Central memory CD8-positive, alpha-beta T cell (primary cell): Measurements from ENCODE around the gene IPP.

Experiments
- ATAC-seq: fragments of 150-1000 bp; cut with Tn5 transposase; replicated peaks from 2 replicates; pipeline ENCODE4 v1.10.0; 2022; ENCODE audit warnings: mild to moderate bottlenecking, moderate FRiP score, moderate number of reproducible peaks; ENCODE audit not compliant: poor library complexity, severe bottlenecking; ENCODE audit errors: extremely low read depth
- DNase-seq, 2 donors: peaks; one replicate each; pipeline ENCODE4 v3.0.0; 2021; ENCODE audit warnings: low spot score in 2 of 2
- H3K27ac Mint-ChIP-seq: one replicate; pipeline ENCODE4 v1.8.0; 2022; ENCODE audit warnings: low read depth, mild to moderate bottlenecking, moderate library complexity, mixed read lengths
- H3K27me3 Mint-ChIP-seq: one replicate; pipeline ENCODE4 v1.8.0; 2022; ENCODE audit warnings: mixed read lengths
- H3K36me3 Mint-ChIP-seq: one replicate; pipeline ENCODE4 v1.8.0; 2022; ENCODE audit warnings: mild to moderate bottlenecking, moderate library complexity, mixed read lengths; ENCODE audit not compliant: insufficient read depth
- H3K4me1 Mint-ChIP-seq: one replicate; pipeline ENCODE4 v1.8.0; 2022; ENCODE audit warnings: mixed read lengths
- H3K4me3 Mint-ChIP-seq: one replicate; pipeline ENCODE4 v1.8.0; 2022; ENCODE audit warnings: mild to moderate bottlenecking, moderate library complexity, mixed read lengths
- H3K9me3 Mint-ChIP-seq: one replicate; pipeline ENCODE4 v1.8.0; 2022; ENCODE audit warnings: mixed read lengths

IPP gene

DNA sequence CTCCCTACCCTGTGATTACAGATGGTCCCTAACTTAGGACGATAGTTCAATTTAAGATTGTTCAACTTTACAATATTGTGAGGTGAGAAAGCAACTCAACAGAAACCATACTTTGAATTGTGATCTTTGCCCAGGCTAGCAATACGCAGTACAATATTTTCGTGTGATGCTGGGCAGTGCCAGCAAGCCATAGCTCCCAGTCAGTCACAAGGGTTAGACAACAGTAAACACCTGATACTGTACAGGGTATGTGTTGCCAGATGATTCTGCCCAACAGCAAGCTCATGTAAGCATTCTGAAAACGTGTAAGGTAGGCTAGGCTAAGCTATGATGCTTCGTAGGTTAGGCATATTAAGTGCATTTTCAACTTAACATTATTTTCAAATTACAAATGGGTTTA, 76.0 kb downstream of the IPP start:
- DNase-seq, result no peak
- no peak overlapping the region for H3K4me3 Mint-ChIP-seq
- peaks cover 18% of the 10 kb centered on the region for H3K36me3 Mint-ChIP-seq
- H3K27ac Mint-ChIP-seq, result no peak overlapping the region
- no peaks in the 10 kb centered on the region for H3K27me3 Mint-ChIP-seq
- ATAC-seq, result no peak
- peaks cover 80% of the 10 kb centered on the region for H3K4me1 Mint-ChIP-seq
- H3K9me3 Mint-ChIP-seq, result no peaks in the 10 kb centered on the region

DNA sequence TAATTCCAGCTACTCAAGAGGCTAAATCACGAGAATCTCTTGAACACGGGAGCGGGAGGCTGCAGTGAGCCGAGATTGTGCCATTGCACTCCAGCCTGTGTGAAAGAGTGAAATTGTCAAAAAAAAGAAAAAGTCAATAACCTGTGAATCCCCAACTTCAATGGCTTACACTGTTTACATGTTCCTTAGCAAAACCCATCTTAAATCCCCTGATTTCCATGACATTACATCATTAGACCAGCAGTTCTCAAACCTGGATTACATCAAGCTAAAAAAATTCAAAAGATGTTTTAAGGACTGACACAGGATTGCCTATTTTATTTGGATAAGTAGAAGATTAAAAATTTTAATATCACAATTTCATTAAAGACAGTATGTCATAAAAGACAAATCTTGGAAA, 76.5 kb downstream of the IPP start:
- H3K27me3 Mint-ChIP-seq, result no peaks in the 10 kb centered on the region
- H3K36me3 Mint-ChIP-seq, result peaks cover 18% of the 10 kb centered on the region
- H3K4me1 Mint-ChIP-seq, result peaks cover 75% of the 10 kb centered on the region
- H3K9me3 Mint-ChIP-seq, result no peaks in the 10 kb centered on the region
- H3K27ac Mint-ChIP-seq, result no peak overlapping the region
- ATAC-seq, result no peak
- H3K4me3 Mint-ChIP-seq, result no peak overlapping the region
- DNase-seq, result no peak

DNA sequence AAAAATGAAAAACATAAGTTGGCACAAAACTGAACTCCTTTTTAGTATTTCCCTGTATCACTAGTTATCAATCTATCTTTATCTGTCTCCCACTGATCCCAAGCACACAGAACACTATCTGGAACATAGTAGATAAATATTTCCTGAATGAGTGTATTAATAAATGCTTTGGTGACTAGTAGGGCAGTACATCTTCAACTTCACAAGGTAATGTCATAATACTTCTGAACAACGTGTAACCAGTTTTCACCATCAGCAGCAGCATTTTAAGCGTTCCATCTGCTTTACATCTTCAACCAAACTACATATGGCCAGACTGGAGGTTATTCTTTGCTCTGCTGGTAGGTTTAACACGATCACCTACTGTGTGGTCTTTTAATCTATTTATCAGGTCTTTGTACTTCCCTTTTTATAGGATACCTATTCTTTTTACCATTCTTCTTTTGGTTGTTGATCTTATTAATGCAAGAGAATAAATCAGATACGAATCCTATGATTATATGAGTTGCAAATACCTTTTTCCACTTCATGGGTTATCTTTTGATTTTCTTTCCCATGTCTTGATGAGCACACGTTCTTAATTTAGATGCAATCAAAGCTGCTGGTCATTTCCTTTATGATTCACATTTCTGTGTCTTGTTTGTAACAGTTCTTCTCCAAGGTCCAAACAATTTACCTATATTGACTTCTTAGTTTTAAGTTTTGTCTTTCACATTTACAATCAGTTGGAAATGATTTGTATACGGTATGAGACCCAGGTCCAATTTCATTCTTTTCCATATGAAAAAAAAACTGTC, 80.4 kb downstream of the IPP start:
- no peaks in the 10 kb centered on the region for H3K9me3 Mint-ChIP-seq
- peaks cover 23% of the 10 kb centered on the region for H3K36me3 Mint-ChIP-seq
- H3K4me3 Mint-ChIP-seq, result no peak overlapping the region
- DNase-seq (no peak), ATAC-seq (no peak)
- H3K27me3 Mint-ChIP-seq, result no peaks in the 10 kb centered on the region
- H3K27ac Mint-ChIP-seq, result peak overlapping the region; percentile 52
- peaks cover 64% of the 10 kb centered on the region for H3K4me1 Mint-ChIP-seq

DNA sequence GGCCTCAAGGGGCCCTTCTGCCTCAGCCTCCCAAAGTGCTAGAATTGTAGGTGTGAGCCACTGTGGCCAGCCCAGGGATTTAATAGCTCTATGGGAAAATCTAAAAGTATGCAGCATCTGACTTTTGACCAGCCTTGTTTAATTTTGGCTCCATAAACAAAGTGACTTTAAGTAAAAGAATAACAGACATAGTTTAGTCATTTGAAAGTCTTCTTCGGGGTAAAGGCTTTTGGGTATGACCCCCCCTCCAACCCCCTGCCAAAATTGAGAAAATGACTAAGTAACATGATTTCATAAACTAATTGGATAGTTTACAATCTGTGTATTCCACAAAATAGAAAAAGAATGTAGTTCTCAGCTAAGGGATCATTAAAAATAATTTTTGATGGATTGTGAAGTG, 81.1 kb downstream of the IPP start:
- Mint-ChIP-seq H3K36me3 (peaks cover 21% of the 10 kb centered on the region), H3K4me1 (peaks cover 59% of the 10 kb centered on the region)
- ATAC-seq, result no peak

DNA sequence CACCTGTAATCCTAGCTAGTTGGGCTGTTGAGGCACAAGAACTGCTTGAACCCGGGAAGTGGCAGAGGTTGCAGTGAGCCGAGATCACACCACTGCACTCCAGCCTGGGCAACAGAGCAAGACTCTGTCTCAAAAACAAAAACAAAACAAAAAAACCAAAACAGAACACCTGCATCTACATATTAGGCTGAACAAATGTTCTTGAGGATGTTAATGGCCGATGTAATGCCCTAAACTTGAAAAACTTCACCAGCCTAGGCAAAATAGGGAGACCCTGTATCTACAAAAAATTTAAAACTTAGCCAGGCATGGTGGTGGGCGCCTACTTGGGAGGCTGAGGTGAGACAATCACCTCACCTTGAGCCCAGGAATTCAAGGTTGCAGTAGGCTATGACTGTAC, 81.9 kb downstream of the IPP start:
- peak overlapping the region; percentile 25 for H3K27ac Mint-ChIP-seq
- peaks cover 55% of the 10 kb centered on the region for H3K4me1 Mint-ChIP-seq
- no peaks in the 10 kb centered on the region for H3K9me3 Mint-ChIP-seq
- H3K4me3 Mint-ChIP-seq, result no peak overlapping the region
- DNase-seq (no peak), ATAC-seq (no peak)
- no peaks in the 10 kb centered on the region for H3K27me3 Mint-ChIP-seq
- H3K36me3 Mint-ChIP-seq, result peaks cover 18% of the 10 kb centered on the region

More for the DNA sequence above, 81.1 kb downstream of the IPP start:
- H3K27me3 Mint-ChIP-seq, result no peaks in the 10 kb centered on the region
- no peaks in the 10 kb centered on the region for H3K9me3 Mint-ChIP-seq
- DNase-seq, result no peak
- no peak overlapping the region for H3K4me3 Mint-ChIP-seq
- H3K27ac Mint-ChIP-seq, result peak overlapping the region; percentile 25

DNA sequence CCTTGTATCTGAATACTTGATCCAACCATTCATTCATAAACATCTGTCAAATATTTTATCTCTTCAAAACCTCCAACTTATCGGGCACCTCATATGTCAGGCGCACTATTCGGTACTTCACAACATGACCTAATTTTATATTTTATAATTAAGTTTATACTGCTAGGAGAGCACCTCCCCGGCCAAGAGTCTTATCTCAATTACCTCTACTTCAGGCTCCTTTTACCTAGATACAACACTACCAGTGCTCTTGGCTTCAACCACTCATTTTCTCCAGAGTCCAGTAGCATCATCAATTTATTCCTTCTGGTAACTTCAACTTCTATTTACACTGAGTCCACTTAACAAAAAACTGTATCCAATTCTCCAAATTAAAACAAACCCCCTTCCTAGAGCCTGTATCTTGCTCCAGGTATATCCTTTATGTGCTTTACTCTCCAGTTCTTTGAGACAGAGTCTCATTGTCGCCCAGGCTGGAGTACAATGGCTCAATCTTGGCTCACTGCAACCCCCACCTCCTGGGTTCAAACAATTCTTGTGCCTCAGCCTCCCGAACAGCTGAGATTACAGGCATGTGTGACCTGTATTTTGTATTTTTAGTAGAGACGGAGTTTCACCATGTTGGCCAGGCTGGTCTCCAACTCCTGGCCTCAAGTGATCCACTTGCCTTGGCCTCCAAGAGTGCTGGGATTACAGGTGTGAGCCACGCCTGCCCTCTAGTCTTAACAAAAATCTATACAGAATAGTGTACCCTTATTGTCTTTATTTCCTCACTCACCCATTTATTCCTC, 82.9 kb downstream of the IPP start:
- Mint-ChIP-seq H3K9me3 (no peaks in the 10 kb centered on the region), H3K4me3 (no peak overlapping the region), H3K27ac (no peak overlapping the region), H3K27me3 (no peaks in the 10 kb centered on the region), H3K4me1 (peaks cover 53% of the 10 kb centered on the region), H3K36me3 (peaks cover 12% of the 10 kb centered on the region)
- ATAC-seq (no peak), DNase-seq (no peak)

DNA sequence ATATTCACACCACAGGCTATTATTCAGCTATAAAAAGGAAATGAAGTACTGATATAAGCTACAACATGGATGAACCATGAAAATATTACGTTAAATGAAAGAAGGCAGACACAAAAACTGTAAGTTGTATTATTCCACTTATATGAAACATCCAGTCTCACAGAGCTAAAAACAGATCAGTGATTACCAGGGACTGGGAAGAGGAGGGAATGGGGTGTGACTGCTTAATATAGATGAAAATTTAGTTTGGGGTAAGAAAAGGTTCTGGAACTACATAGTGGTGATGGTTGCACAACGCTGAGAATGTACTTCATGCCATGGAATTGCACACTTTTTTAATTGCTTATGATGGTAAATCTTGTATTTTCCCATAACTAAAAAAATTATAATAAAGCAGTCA, 83.6 kb downstream of the IPP start:
- H3K4me3 Mint-ChIP-seq, result no peak overlapping the region
- DNase-seq (no peak), ATAC-seq (no peak)
- H3K27me3 Mint-ChIP-seq, result no peaks in the 10 kb centered on the region
- H3K27ac Mint-ChIP-seq, result no peak overlapping the region
- H3K36me3 Mint-ChIP-seq, result peaks cover 13% of the 10 kb centered on the region
- H3K4me1 Mint-ChIP-seq, result peaks cover 55% of the 10 kb centered on the region
- H3K9me3 Mint-ChIP-seq, result no peaks in the 10 kb centered on the region

DNA sequence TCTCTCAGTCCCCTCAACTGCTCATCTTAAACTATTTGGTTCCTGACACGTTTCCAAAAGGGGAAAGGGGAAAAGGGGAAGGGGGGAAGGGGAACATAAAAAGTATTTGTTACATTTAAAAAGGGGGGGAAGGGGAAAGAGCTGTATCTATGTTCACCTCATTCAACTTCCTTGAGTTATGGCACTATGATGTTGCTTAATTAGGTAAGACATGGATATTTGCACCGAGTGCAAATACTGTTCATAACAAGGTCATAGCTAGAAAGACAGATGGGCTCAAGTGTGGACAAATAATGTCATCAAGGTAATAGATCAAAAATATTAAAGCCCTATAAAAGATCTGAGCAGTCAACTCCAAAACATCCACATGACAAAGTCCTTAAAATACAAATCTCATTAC, 90.1 kb downstream of the IPP start:
- Mint-ChIP-seq H3K27me3 (no peaks in the 10 kb centered on the region), H3K4me1 (peaks cover 20% of the 10 kb centered on the region), H3K4me3 (no peak overlapping the region), H3K9me3 (no peaks in the 10 kb centered on the region), H3K36me3 (peaks cover 50% of the 10 kb centered on the region), H3K27ac (no peak overlapping the region)
- DNase-seq, result no peak
- no peak for ATAC-seq

DNA sequence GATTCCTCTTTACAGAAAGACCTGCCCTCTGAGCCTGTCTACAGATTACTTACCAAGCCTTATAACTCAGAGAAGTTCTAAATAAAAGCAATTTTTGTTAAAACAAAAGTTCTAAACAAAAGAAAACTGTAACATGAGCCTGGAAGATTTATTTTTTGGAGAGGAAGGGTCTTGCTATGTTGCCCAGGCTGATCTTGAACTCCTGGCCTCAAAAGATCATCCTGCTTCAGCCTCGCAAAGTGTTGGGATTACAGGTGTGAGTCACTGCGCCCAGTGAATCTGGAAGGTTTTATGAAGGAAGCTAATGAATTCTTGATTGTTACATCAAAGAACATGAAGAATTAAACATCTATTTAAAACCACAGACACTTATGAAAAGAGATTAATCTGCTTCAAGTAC, 91.2 kb downstream of the IPP start:
- ATAC-seq, result no peak
- peaks cover 15% of the 10 kb centered on the region for H3K4me1 Mint-ChIP-seq
- DNase-seq, result no peak
- peaks cover 61% of the 10 kb centered on the region for H3K36me3 Mint-ChIP-seq
- H3K27ac Mint-ChIP-seq, result no peak overlapping the region
- H3K9me3 Mint-ChIP-seq, result no peaks in the 10 kb centered on the region
- H3K27me3 Mint-ChIP-seq, result no peaks in the 10 kb centered on the region
- H3K4me3 Mint-ChIP-seq, result no peak overlapping the region

DNA sequence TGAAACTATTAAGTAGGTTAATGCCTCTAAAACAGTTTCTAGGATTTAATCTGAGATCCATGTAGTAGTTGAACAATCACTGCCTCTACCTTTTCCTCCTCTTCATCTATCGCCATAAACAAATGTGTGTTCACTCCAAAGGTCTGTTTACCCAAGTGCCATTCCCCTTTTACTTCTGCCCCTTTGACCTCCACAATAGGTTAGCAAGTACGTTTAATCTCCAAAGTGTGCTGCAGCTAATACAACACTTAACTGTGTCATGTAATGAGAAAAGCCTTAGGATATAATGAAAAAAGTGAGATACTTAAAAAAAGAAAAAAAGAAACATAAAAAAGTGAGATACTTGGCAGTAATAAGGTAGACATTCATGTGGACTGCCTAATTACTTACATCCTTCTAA, 92.3 kb downstream of the IPP start:
- ATAC-seq, result no peak
- no peak for DNase-seq
- H3K36me3 Mint-ChIP-seq, result peaks cover 66% of the 10 kb centered on the region
- no peak overlapping the region for H3K27ac Mint-ChIP-seq
- H3K9me3 Mint-ChIP-seq, result no peaks in the 10 kb centered on the region
- H3K27me3 Mint-ChIP-seq, result no peaks in the 10 kb centered on the region
- H3K4me1 Mint-ChIP-seq, result peaks cover 10% of the 10 kb centered on the region
- H3K4me3 Mint-ChIP-seq, result no peak overlapping the region

DNA sequence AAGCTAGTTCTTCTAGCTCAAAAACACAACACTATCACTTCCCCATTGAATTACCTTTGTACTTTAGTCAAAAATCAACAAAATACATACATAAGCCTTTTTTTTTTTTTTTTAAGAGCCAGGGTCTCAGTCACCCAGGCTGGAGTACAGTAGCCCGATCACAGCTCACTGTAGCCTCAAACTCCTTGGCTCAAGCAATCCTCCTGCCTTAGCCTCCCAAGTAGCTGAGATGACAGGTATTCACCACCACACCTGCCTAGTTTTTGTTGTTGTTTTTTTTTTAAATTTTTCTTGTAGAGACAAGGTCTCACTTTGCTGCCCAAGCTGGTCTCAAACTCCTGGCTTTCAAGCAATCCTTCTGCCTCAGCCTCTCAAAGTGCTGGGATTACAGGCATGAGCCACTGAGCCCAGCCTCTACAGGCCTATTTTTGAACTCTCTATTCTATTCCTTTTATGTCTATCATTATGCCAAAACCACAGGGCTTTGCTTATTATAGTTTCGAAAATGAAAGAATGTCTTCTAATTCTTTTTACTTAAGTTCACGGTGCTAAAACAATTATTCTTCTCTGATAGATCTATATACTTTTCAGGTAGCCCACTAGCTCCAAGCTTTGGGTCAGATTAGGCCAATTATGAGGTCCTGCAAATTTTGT, 93.8 kb downstream of the IPP start:
- Mint-ChIP-seq H3K4me3 (no peak overlapping the region), H3K27ac (peak overlapping the region; percentile 49)

DNA sequence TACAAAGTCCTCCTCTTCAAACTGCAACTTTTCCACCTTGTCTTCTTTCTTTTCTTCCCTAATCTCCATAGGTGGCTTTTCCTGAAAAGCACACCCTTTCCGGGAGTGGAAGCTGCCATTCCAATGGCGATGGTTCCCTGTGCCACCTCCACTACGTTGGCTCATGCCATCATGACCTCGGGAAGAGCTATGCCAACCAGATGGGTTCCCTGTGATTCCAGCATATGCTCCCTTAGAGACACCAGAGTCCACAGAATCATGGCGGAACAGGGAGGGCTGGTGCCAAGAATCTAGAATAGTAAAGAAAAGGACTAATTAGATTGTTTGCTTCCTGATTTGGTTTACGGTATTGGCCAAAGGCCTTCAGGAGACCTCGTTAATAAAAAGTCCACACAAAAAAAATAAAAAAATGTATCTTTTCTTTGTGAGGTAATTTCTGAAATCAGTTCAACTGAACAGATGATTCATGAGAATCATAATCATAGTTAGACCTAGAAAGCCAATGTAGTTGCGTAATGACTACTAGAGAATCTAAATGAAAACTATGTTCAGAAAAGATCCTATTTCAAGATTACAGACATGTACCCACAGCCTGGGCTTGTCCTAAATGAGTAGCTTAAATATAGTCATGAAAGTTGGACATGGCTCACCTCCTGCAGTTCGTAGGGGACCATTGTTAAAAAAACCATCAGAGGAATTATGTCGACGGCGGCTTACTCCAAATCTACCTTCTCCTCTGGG, 95.7 kb downstream of the IPP start:
- peaks cover 72% of the 10 kb centered on the region for H3K36me3 Mint-ChIP-seq
- DNase-seq (no peak), ATAC-seq (no peak)
- H3K4me3 Mint-ChIP-seq, result no peak overlapping the region
- no peaks in the 10 kb centered on the region for H3K27me3 Mint-ChIP-seq
- no peaks in the 10 kb centered on the region for H3K9me3 Mint-ChIP-seq
- H3K4me1 Mint-ChIP-seq, result peaks cover 11% of the 10 kb centered on the region
- H3K27ac Mint-ChIP-seq, result no peak overlapping the region

More for the DNA sequence above, 93.8 kb downstream of the IPP start:
- DNase-seq (no peak), ATAC-seq (no peak)
- Mint-ChIP-seq H3K27me3 (no peaks in the 10 kb centered on the region), H3K9me3 (no peaks in the 10 kb centered on the region), H3K36me3 (peaks cover 71% of the 10 kb centered on the region), H3K4me1 (no peaks in the 10 kb centered on the region)
